Mucosa of descending colon (tissue), 3 donors: ENCODE measurements around the gene ZNF322. TPM values are rescaled to one million over a fixed set of nuclear protein-coding genes. Genes with fewer than 3 reads are reported as not detected.

Experiments used
- ATAC-seq: fragments of 200-7000 bp; cut with Tn5 transposase; one replicate; pipeline ENCODE4 v1.9.1; 2020; ENCODE audit warnings: mild to moderate bottlenecking, moderate library complexity
- DNase-seq, 3 donors: peaks; one replicate each; pipeline ENCODE4 v3.0.0-alpha.2; 2020
- H3K36me3 ChIP-seq: fragments of 200-600 bp; one replicate; pipeline ENCODE4 v1.8.0; 2021; ENCODE audit warnings: low read depth, mild to moderate bottlenecking
- H3K4me1 ChIP-seq: fragments of 200-600 bp; one replicate; pipeline ENCODE4 v1.8.0; 2021; ENCODE audit warnings: low read depth, mild to moderate bottlenecking
- H3K4me3 ChIP-seq: fragments of 200-600 bp; one replicate; pipeline ENCODE4 v1.8.0; 2021; ENCODE audit warnings: mild to moderate bottlenecking
- H3K9me3 ChIP-seq: fragments of 200-600 bp; one replicate; pipeline ENCODE4 v1.8.0; 2021; ENCODE audit warnings: mild to moderate bottlenecking
- intact Hi-C, 2 donors: fragments of 100-400 bp; cut with DNase I in 1 of 2; cut with micrococcal nuclease in 1 of 2; formaldehyde crosslinking; loops; one replicate each; pipeline versions ENCODE4 v1.11.0 to v1.11.1; 2022; cut with DNase I, micrococcal nuclease
- total RNA-seq, 3 donors: library from RNA; stranded (reverse); fragmentation: NEBNext Ultra II Directional in 2 of 3; extraction: Animal tissue kit (Norgen Biotek cat#: 25700) in 2 of 3; gene quantifications; one replicate each; pipeline versions ENCODE4 v1.2.1 to v1.2.4, GENCODE V29; 2021 to 2023
- TF ChIP-seq, protein P1 (sequence below): fragments of 200-600 bp; IDR thresholded peaks from one replicate; pipeline ENCODE4 v1.8.0; 2022; ENCODE audit warnings: antibody characterized with exemption, mild to moderate bottlenecking
- donor health status: DM: no; HTN: no; CAD: no; lungs with moderate emphysema.
- donor health status: DM: no; HTN: no; CAD: no.
- donor health status: DM: no; HTN: yes; CAD: no.

The ZNF322 gene
- total RNA-seq, 3 donors from 2014 or later, result 17.1 to 33.7 (median 19.0) TPM

DNA sequence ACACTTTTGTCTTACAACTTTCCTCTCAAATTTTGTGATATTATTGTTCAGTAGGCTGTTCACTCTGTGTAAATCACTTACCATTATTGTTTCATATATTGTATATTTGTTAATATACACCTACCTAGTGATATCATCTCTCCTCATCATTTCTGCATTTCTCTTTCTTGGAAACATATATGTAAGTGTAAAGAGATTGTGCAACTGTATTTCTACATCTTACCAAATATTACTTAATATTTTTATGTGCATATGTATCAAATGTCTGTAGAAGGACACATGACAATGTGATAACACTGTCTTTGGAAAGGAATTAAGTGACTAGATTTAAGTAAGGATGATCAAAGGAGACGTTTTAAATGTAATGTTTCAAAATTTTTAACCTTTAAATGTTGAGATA lies 30.2 kb downstream of the ZNF322 start:
- Histone ChIP-seq H3K4me3 (no peak overlapping the region), H3K9me3 (no peaks in the 10 kb centered on the region), H3K4me1 (no peaks in the 10 kb centered on the region), H3K36me3 (no peaks in the 10 kb centered on the region)
- no peak for DNase-seq
- TF ChIP-seq, protein P1, sequence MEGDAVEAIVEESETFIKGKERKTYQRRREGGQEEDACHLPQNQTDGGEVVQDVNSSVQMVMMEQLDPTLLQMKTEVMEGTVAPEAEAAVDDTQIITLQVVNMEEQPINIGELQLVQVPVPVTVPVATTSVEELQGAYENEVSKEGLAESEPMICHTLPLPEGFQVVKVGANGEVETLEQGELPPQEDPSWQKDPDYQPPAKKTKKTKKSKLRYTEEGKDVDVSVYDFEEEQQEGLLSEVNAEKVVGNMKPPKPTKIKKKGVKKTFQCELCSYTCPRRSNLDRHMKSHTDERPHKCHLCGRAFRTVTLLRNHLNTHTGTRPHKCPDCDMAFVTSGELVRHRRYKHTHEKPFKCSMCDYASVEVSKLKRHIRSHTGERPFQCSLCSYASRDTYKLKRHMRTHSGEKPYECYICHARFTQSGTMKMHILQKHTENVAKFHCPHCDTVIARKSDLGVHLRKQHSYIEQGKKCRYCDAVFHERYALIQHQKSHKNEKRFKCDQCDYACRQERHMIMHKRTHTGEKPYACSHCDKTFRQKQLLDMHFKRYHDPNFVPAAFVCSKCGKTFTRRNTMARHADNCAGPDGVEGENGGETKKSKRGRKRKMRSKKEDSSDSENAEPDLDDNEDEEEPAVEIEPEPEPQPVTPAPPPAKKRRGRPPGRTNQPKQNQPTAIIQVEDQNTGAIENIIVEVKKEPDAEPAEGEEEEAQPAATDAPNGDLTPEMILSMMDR, result no peak
- intact Hi-C loops, result no loop called here
- ATAC-seq, result no peak

DNA sequence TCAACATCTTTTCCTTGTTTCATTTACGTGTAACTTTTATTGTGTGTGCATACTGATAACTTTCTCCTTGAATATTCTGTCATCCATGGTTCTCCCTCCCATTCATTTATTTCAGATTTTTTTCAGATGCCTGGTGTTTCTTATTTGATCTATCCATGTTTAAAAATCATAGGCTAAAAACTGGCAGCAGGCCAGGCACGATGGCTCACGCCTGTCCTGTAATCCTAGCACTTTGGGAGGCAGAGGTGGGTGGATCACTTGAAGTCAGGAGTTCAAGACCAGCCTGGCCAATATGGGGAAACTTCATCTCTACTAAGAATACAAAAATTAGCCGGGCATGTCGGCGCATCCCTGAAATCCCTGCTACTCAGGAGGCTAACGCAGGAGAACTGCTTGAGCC lies 31.7 kb downstream of the ZNF322 start:
- Histone ChIP-seq H3K4me1 (no peaks in the 10 kb centered on the region), H3K9me3 (no peaks in the 10 kb centered on the region), H3K36me3 (no peaks in the 10 kb centered on the region), H3K4me3 (no peak overlapping the region)
- TF ChIP-seq, protein P1, result no peak
- DNase-seq (no peak), ATAC-seq (no peak)
- intact Hi-C loops, result no loop called here

DNA sequence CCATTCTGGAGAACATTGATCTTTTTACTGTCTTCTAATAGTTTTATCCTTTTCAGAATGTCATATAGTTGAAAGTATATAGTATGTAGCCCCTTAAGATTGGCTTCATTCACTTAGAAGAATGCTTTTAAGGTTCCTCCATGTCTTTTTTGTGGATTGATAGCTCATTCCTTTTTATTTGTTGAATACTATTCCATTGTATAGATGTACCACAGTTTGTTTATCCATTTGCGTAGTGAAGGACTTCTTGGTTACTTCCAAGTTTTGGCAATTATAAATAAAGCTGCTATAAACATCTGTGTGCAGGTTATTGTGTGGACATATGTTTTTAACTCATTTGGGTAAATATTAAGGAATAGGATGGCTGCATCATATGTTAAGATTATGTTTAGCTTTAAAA lies 35.0 kb downstream of the ZNF322 start:
- H3K36me3 ChIP-seq, result no peaks in the 10 kb centered on the region
- no peaks in the 10 kb centered on the region for H3K9me3 ChIP-seq
- no peaks in the 10 kb centered on the region for H3K4me1 ChIP-seq
- ATAC-seq (no peak), DNase-seq (no peak)
- TF ChIP-seq, protein P1, result no peak
- intact Hi-C loops, result no loop called here
- H3K4me3 ChIP-seq, result no peak overlapping the region

DNA sequence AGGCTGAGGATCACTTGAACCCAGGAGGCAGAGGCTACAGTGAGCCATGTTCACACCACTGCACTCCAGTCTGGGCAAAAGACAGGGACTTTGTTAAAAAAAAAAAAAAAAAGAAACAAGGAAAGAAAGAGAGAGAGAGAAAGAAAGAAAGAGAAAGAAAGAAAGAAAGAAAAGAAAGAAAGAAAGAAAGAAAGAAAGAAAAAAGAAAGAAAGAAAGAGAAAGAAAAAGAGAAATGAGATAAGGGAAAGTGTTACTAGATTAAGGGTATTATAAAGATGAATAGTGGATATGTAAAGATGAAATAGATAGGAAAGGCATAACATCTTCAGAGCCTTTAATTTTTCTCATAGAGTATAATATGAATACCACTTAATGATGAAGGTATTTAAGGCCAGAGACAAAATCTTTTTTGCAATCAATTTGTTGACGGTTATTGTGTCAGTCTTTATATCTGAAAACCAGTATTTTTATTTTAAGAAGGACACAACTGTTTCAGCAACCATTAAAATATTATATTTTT lies 36.1 kb downstream of the ZNF322 start:
- intact Hi-C loops, result no loop called here
- Histone ChIP-seq H3K9me3 (no peaks in the 10 kb centered on the region), H3K4me1 (no peaks in the 10 kb centered on the region), H3K4me3 (no peak overlapping the region), H3K36me3 (no peaks in the 10 kb centered on the region)
- ATAC-seq (no peak), DNase-seq (no peak)
- TF ChIP-seq, protein P1, result no peak

DNA sequence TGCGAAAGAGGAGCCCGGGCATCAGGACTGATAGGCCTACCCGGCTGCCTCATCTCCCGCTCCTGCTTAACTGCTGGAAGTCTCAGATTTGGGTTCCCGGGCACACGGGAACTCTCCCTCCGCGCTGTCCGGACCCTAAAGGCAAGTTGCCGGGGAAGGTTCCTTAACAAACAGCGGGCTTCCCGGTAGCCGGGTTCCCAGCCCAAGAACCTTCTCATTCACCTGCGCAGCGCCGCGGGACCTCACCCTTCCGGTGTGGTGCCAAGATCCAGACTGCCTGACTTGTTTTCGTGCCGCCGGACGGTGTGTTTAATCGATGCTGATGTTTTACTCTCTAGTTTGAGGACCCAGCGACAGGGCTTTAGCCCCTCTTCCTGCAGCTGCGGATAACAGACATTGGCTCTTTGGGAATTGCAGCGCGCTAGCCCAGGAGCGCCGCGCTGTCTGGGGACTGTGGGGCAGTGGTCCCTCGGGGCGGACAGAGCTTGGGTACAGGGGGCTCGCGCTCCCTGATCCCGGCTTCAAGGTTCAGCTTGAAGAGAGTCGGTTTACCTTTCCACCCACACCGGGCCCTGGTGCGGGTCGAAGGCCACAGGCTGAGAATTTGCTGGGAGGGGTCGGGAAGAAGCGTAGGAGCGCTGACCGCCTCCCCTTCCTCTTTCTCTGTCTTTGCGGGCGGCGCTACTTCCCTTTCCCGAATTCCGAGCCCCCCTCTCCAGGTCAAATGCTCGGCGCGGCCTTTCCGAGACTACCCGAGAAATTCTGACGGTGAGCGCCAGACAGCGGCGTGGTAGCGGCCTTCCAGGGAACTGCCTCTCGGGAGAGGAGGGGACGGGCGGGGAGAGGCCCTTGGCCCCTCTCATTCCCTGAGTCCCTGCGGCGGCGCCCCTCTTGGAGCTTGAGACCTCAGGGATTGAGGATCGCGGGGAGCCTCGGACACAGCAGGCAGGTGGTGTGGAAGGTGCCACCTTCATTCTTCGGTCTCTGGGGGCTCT lies 45.6 kb downstream of the ZNF322 start:
- peaks cover 5% of the 10 kb centered on the region for H3K9me3 ChIP-seq
- H3K4me3 ChIP-seq, result no peak overlapping the region
- TF ChIP-seq, protein P1, result no peak
- H3K36me3 ChIP-seq, result no peaks in the 10 kb centered on the region
- DNase-seq (peak in 2 of 3 donors; percentile 22 to 40), ATAC-seq (peak; percentile 55)
- intact Hi-C loops, result loop anchor here in 1 of 2 donors (10.0 kb wide), 1 partner anchor 461 kb away; no protein-coding TSS in a partner anchor
- peaks cover 10% of the 10 kb centered on the region for H3K4me1 ChIP-seq
